T-helper 1 cell treated with Interleukin-12 subunit alpha and Interleukin-12 subunit beta and Interleukin-4 antibody, amounts not matched to agents 30 μg/mL and 1 μg/mL, for 36 hours (primary cell): ENCODE data around the gene LAD1.

Source experiments
- H3K27ac Mint-ChIP-seq: one replicate; pipeline ENCODE4 v1.8.0; 2021; ENCODE audit warnings: mild to moderate bottlenecking, mixed read lengths
- H3K27me3 Mint-ChIP-seq: one replicate; pipeline ENCODE4 v1.8.0; 2021; ENCODE audit warnings: low read depth, mixed read lengths
- H3K36me3 Mint-ChIP-seq: one replicate; pipeline ENCODE4 v1.8.0; 2021; ENCODE audit warnings: low read depth, mixed read lengths
- H3K4me1 Mint-ChIP-seq: one replicate; pipeline ENCODE4 v1.8.0; 2021; ENCODE audit warnings: low read depth, mixed read lengths
- H3K4me3 Mint-ChIP-seq: one replicate; pipeline ENCODE4 v1.8.0; 2021; ENCODE audit warnings: mild to moderate bottlenecking, moderate library complexity, mixed read lengths
- H3K9me3 Mint-ChIP-seq: one replicate; pipeline ENCODE4 v1.8.0; 2021; ENCODE audit warnings: mixed read lengths

The LAD1 gene

DNA sequence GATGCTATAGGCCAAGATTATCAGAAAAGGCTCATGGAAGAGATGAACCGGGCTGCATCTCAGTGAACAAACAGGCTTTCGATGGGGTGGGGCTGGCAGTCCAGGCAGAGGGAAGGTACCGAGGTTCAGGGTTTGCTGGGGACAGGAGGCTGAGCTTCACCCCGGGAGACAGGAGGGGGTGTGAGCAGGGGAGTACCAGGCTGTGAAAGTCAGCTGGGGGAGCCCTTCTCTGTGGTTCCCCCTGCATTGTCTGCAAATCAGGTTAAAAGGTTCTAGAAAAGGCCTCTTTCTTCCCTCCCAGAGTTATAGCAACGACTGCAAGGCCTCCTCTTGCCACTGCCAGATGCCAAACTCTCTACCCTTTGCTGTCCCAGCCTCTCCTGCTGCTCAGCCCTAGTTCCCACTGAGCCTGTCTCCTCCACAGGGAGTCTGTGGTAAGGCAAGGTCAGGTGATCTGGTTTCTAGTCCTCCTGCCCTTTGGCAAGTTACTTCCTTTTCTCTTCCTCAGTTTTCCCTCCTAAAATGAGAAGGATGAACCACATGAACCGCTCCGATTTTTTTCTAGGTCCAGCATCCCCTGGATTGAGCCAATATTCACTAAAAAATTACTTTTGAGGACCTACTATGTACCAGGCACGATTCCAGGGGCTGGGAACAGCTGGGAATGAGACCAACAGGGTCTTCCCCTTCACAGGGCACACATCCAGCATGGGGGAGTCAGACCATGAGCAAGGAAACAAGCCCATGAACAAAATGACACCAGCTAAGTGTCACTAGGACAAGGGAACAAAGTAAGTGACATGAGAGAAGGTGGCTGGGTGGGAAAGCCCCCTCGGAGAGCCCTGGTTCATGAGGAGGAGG, 7.2 kb downstream of the LAD1 start:
- no peaks in the 10 kb centered on the region for H3K4me1 Mint-ChIP-seq
- H3K27ac Mint-ChIP-seq, result no peak overlapping the region
- H3K36me3 Mint-ChIP-seq, result no peaks in the 10 kb centered on the region
- peaks cover 30% of the 10 kb centered on the region for H3K27me3 Mint-ChIP-seq
- no peaks in the 10 kb centered on the region for H3K9me3 Mint-ChIP-seq
- H3K4me3 Mint-ChIP-seq, result no peak overlapping the region

DNA sequence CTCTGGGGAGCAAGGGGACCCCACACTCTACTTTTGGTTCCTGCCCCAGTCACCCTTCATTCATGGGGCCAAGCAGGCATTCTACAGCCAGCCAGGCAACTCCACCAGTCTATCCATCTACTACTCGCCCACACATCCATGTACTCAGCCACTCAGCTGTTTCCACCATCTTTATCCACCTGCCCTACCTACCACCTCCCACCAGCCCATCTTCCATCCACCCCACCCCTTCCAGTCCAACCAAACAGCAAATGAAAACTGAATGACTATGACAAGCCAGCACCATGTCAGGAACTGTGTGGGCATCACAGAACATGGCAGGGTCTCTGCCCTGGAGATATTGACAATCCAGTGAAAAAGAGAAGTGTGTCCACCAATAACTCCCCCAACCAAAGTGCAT, 7.9 kb downstream of the LAD1 start:
- Mint-ChIP-seq H3K36me3 (no peaks in the 10 kb centered on the region), H3K4me3 (no peak overlapping the region), H3K27me3 (peaks cover 25% of the 10 kb centered on the region), H3K4me1 (no peaks in the 10 kb centered on the region), H3K27ac (no peak overlapping the region), H3K9me3 (no peaks in the 10 kb centered on the region)

DNA sequence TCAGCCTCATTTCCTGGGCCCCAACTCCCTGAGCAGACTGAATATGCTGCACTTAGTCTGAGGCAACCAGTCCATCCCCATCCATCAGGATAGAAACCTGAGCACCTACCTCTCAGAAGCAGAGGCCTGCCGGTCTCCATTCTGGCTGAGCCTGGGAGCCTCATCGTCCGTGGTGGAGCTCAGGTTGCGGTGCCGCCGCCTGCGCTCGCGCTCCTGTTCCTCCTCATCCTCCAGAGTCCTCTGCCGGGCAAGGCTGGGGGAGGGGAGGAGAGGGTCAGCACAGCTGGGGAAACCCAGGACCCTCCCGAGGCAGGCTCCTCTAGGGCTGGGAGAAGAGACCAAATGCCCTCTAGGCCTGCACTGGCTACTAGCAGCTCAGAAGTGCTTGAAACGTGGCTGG, 10.1 kb downstream of the LAD1 start:
- Mint-ChIP-seq H3K4me1 (no peaks in the 10 kb centered on the region), H3K36me3 (no peaks in the 10 kb centered on the region), H3K27ac (no peak overlapping the region), H3K9me3 (no peaks in the 10 kb centered on the region), H3K27me3 (peaks cover 18% of the 10 kb centered on the region), H3K4me3 (no peak overlapping the region)

DNA sequence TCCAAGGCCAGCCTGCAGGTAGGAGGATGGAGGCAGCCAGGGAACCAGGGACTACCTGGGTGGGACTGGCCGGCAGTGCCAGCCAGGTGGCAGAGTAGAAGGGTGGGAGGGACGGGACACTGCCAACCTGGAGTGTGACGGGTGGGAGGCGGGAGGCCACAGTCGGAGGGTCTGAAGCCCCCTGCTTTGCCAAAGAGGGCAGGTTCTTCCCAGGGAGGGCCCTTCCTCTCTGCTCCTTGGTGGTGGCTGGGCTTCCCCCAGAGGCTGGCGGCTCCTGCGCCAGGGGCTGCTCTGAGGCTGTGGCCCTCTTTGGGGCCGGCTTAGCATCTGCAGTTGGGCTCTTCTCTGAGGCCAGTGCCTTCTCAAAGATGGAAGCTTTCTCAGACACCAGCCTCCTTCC, 12.9 kb downstream of the LAD1 start:
- H3K27ac Mint-ChIP-seq, result no peak overlapping the region
- peaks cover 11% of the 10 kb centered on the region for H3K27me3 Mint-ChIP-seq
- no peaks in the 10 kb centered on the region for H3K9me3 Mint-ChIP-seq
- H3K4me1 Mint-ChIP-seq, result no peaks in the 10 kb centered on the region
- no peak overlapping the region for H3K4me3 Mint-ChIP-seq
- no peaks in the 10 kb centered on the region for H3K36me3 Mint-ChIP-seq

DNA sequence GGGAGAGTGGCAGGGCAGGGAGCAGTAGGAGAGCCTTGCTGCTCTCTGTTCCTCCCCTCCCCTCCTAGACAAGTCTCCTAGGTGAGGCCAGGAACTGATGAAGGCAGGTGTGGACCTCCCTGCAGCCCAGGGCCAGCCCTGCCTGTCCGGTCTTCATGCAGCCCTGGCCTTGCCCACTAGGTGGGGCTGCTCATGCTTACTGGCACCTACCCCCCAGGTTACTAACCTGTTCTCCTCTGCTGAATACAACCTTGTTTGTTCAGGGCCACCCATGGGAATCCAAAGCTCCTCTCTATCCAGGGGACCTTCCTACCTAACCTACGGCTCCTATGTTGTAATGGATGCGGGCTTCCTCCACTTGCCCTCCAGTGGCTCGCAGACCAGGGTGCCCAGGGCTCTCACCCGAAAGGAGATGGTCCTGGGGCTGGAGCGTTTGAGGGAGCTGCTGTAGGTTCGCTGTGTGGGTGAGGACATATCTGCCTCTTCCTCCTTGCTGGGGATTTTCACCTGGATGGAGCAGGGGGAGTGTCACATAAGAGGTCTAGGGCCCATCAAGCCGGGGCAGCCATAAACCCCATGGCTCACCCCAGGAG, 13.7 kb downstream of the LAD1 start:
- H3K27ac Mint-ChIP-seq, result no peak overlapping the region
- no peaks in the 10 kb centered on the region for H3K4me1 Mint-ChIP-seq
- H3K27me3 Mint-ChIP-seq, result peaks cover 11% of the 10 kb centered on the region
- no peak overlapping the region for H3K4me3 Mint-ChIP-seq
- no peaks in the 10 kb centered on the region for H3K9me3 Mint-ChIP-seq
- no peaks in the 10 kb centered on the region for H3K36me3 Mint-ChIP-seq

DNA sequence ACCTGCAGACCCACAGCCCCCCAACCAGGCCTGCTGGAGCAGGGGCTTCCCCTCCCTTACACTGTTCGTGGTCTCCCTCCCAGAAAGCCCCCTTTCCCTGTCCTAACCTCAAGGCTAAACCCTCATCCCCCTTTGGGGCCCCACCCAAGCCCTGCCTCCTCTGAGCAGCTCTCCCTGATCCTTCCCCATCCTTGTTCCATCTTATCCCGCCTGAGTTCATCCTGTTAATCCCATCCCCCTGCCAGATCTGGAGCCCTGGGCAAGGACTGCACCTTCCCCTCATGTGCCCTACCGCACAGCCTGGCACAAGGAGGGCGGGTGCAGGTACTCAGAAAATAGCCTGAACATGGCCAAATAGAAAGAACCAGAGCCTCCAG, 14.7 kb downstream of the LAD1 start:
- no peaks in the 10 kb centered on the region for H3K36me3 Mint-ChIP-seq
- H3K9me3 Mint-ChIP-seq, result no peaks in the 10 kb centered on the region
- H3K4me3 Mint-ChIP-seq, result no peak overlapping the region
- no peak overlapping the region for H3K27ac Mint-ChIP-seq
- peaks cover 11% of the 10 kb centered on the region for H3K27me3 Mint-ChIP-seq
- H3K4me1 Mint-ChIP-seq, result no peaks in the 10 kb centered on the region

DNA sequence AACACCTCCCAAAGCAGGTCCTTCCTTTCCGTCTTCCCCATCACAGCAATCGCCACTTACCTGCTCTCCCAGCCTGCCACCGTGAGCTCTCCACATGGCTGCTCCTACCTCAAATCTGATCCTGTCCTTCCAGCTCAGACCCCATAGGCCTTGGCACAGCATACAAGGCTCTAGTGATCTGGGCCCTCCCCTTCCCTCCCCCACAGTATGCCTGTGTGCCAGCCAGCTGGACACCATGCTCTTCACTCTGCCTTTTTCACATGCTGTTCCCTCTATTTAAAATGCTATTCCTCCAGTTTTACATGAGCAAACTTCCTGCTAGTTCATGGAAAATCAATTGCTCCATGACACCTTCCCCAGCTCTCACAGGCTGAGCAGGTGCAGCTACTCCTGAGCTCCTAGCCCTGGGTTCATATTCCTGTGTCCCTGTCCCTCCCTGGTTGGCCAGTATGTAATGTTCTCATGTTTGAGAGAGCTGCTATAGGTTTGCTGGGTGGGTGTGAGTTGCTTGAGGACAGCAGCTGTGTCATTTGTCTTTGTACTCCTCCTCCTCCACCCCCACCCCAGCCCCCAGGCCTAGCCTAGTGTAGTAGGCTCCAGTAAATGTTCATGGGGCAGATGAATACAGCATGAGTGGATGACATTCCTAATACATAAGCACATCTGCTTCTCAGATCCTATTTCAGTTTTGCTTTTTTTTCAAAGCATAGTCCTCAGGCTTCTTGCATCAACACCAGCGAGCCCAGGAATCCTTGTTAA, 15.3 kb downstream of the LAD1 start:
- Mint-ChIP-seq H3K4me3 (no peak overlapping the region), H3K27ac (no peak overlapping the region), H3K36me3 (no peaks in the 10 kb centered on the region), H3K4me1 (no peaks in the 10 kb centered on the region), H3K27me3 (peaks cover 11% of the 10 kb centered on the region), H3K9me3 (no peaks in the 10 kb centered on the region)

DNA sequence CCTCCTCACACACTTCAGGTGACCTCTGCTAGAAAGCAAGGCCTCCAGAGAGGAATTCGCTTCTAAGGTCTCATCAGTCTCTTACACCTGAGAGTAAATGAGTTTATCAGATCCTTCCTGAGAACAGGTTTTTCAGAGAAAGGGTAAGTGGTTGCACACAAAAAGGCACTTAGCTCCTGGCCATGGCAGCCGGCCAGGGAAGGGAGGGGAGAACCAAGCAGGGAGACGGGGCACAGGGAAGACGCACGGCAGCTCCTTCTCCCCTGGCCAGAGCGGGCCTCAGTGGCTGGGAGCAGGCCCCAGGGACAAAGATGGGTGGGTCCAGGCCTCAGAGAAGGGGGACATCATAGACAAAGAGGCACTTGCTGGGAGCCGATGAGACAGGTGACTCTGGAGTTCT, 18.0 kb downstream of the LAD1 start:
- Mint-ChIP-seq H3K36me3 (no peaks in the 10 kb centered on the region), H3K27ac (no peak overlapping the region), H3K27me3 (peaks cover 11% of the 10 kb centered on the region), H3K4me1 (no peaks in the 10 kb centered on the region), H3K4me3 (no peak overlapping the region), H3K9me3 (no peaks in the 10 kb centered on the region)

DNA sequence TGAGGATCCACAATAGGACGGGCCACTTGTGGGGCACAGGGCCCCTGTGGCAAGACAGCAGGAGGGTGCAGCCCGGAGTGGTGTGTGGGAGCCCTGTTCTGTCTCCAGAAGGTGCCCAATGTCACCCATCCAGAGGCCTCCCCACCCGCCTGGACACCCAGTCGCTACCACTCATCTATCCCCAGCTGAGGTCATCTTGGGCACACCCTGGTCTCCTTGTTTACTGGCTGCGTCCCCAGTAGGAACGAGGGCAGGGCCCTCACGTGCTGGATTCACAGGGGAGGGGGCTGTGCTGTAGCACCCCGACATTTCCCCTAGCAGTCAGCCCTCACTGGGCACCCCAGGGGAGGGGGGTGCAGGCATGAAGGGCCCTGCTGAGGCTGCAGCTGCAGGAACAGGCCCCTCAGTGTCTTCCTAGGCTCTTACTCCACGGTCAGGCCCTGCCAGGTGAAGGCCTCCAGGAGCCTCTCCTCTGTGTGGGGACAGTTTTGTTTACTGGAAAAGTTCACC, 19.3 kb downstream of the LAD1 start:
- Mint-ChIP-seq H3K36me3 (no peaks in the 10 kb centered on the region), H3K9me3 (no peaks in the 10 kb centered on the region), H3K4me3 (no peak overlapping the region), H3K4me1 (no peaks in the 10 kb centered on the region), H3K27ac (no peak overlapping the region), H3K27me3 (peaks cover 11% of the 10 kb centered on the region)

DNA sequence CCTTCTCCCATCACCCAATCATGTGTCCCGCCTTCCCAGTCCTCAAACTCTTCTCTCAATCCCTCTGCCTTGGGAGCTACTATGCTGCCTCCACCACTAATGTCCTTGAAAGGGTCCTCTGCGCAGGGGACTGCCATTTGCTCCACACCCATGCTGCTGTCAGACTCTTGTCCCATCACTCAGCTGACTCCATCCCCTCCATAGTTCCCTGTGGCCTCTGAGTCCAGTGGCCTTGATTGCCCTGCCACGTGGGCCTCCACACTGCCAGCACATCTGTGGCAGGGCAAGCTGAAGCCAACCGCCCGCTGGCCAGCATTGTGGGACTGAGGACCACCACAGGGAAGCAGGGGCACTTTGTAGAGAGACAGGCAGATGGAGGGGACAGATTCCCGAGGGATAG, 20.3 kb downstream of the LAD1 start:
- Mint-ChIP-seq H3K27me3 (peaks cover 5% of the 10 kb centered on the region), H3K36me3 (no peaks in the 10 kb centered on the region), H3K4me1 (no peaks in the 10 kb centered on the region), H3K4me3 (no peak overlapping the region), H3K9me3 (no peaks in the 10 kb centered on the region), H3K27ac (no peak overlapping the region)

DNA sequence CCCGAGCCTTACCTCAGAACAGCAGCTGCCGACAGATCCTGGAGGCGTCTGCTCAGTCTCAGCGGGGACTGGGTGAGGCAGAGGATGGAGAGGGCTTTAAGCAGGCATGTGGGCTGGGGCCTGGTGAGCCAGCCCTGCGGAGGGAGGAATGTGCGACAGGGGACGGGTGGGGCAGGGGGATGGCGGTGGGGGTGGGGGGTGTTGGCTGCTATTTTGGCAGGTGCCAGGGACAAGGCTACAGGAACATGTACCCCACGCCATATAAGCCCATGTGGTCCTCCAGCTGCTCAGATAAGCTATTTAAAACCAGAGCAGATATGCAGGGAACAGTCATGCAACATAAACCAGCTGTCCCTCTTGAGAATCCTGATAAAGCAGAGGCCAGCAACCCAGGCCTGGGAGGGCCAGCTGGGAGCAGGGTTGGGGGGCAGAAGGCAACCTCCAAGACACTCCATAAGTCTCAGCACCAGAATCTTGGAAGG, 21.5 kb downstream of the LAD1 start, which contains the start of gene TNNT2:
Gene TNNT2 (minus strand): TSS at position 70 of the 482 bp plus-strand sequence. CDS start 4,426 bp downstream, outside the sequence.
- Mint-ChIP-seq H3K4me1 (no peaks in the 10 kb centered on the region), H3K36me3 (no peaks in the 10 kb centered on the region), H3K27ac (no peak within 1 kb of the TSS), H3K27me3 (no peaks in the 10 kb centered on the region), H3K4me3 (no peak within 1 kb of the TSS), H3K9me3 (no peaks in the 10 kb centered on the region)

DNA sequence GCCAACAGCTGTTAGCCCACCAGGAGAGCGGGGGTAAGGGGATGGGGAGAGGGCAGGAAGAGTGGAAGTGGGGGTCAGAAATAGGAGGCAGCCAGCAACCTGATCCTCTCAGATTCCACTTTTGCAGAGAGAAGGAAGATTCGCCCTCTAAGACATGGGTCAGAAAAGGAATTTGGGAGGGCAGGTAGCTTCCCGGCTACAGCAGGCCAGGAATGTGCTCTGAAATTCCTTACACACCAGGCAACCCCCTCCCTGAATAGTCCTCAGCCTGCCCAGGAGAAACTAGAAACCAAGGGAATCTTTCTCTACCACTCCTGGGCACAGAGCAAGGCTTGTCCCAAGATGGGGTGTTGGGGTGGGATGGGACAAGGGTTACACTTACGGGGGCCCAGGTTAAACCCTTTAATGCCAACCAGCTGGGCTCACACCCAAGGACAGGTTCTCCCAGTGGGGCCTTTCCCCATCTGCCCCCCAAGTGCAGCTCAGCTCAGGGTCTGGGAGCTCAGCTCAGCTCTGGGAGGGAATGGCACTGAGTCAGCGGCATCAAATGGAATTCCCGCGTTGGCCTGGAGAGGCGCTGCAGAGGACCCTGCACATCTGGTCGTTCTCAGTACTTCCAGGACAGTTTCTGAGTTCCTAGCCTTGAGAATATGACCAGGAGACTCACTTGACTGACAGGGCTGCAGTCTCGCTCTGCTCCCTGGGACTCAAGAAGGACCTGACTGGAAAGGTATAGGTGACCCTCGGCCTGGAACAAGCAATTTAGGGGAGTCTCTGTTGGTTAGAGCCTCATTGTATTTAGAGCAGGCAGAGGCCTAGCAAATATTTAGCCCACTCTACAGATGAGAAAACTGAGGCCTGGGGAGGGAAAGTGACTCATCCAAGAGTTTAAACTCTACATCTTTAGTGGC, 22.4 kb downstream of the LAD1 start:
- no peaks in the 10 kb centered on the region for H3K4me1 Mint-ChIP-seq
- no peaks in the 10 kb centered on the region for H3K36me3 Mint-ChIP-seq
- H3K4me3 Mint-ChIP-seq, result no peak overlapping the region
- no peaks in the 10 kb centered on the region for H3K9me3 Mint-ChIP-seq
- H3K27ac Mint-ChIP-seq, result no peak overlapping the region
- no peaks in the 10 kb centered on the region for H3K27me3 Mint-ChIP-seq

DNA sequence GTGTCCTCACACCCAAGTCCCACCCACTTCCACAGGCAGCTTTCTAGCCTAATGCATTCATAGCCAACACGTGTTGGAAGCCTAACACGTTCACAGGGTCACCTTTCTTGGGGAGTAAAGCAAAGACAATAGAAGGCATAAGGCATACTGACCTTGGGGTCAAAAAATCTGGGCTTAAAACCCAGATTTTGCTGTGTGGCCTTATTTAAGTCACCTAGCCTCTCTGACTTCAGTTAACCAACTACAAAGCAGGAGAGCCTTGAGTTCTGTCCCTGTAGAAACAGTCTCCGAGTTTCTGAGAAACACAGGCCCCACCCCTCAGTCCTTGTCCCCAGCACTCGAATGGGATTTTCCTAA, 23.0 kb downstream of the LAD1 start:
- no peaks in the 10 kb centered on the region for H3K36me3 Mint-ChIP-seq
- H3K4me3 Mint-ChIP-seq, result no peak overlapping the region
- no peaks in the 10 kb centered on the region for H3K9me3 Mint-ChIP-seq
- no peak overlapping the region for H3K27ac Mint-ChIP-seq
- no peaks in the 10 kb centered on the region for H3K27me3 Mint-ChIP-seq
- H3K4me1 Mint-ChIP-seq, result no peaks in the 10 kb centered on the region

DNA sequence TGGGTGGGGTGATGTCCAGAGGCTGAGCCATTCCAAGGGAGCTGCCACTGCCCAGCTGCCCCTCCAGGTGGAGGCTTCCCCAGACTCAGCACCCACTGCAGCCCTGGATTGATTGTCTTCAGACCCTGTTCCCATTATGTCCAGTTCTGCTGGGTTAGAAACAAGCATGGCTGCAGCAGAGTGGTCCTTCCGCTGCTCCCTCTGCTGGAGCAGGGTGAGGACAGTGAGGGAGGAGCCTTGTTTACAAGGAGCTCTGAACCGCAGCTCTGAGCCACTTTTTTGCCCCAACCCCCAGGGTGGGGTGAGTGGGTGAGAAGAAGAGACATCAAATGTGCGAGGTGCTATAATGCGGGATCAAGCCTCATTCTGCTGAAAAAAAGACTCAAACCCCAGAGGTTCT, 24.0 kb downstream of the LAD1 start:
- Mint-ChIP-seq H3K36me3 (no peaks in the 10 kb centered on the region), H3K27me3 (no peaks in the 10 kb centered on the region), H3K27ac (no peak overlapping the region), H3K4me1 (no peaks in the 10 kb centered on the region), H3K4me3 (no peak overlapping the region), H3K9me3 (no peaks in the 10 kb centered on the region)
